HEK293 (cell line): ENCODE measurements around the gene ALPK3.

Source experiments
- CTCF ChIA-PET: fragments of 350-600 bp; formaldehyde crosslinking; extraction: SDS; loops from one replicate; lab custom pipeline; 2021; ENCODE audit warnings: antibody characterized with exemption; lab: Yijun Ruan, JAX
- POLR2A ChIA-PET: fragments of 300-600 bp; formaldehyde crosslinking; extraction: SDS; loops from one replicate; lab custom pipeline; 2020; ENCODE audit warnings: antibody characterized with exemption, inconsistent platforms; lab: Yijun Ruan, JAX
- H3K27ac ChIP-seq: fragments of 200-500 bp; sonication (Bioruptor generic); 2 replicates; pipeline ENCODE4 v1.5.1; 2014; ENCODE audit warnings: low read depth, low read length, control low read depth, inconsistent platforms; ENCODE audit errors: extremely low read depth
- H3K36me3 ChIP-seq, 2 experiments: fragments of 200-500 bp in 1 of 2; sonication (Bioruptor generic) in 1 of 2; 1 replicate in 1 of 2; 2 replicates in 1 of 2; pipeline ENCODE4 v1.5.1; 2014 to 2017; ENCODE audit warnings: inconsistent platforms in 2 of 2, low read length in 2 of 2; ENCODE audit not compliant: control insufficient read depth in 2 of 2, insufficient read depth in 1 of 2
- H3K4me1 ChIP-seq: fragments of 200-500 bp; sonication (Bioruptor generic); 2 replicates; pipeline ENCODE4 v1.5.1; 2014; ENCODE audit warnings: mild to moderate bottlenecking, low read length, inconsistent platforms; ENCODE audit not compliant: control insufficient read depth, insufficient read depth
- H3K4me3 ChIP-seq: 2 replicates; pipeline ENCODE4 v1.5.1; 2011; ENCODE audit warnings: low read depth, mild to moderate bottlenecking, control low read depth, low read length, moderate library complexity
- H3K9me3 ChIP-seq: fragments of 200-500 bp; sonication (Bioruptor generic); 2 replicates; pipeline ENCODE4 v1.5.1; 2014; ENCODE audit warnings: low read depth, low read length, inconsistent platforms; ENCODE audit not compliant: control insufficient read depth, insufficient read depth
- EGR2 ChIP-seq: fragments of 450-650 bp; formaldehyde crosslinking; IDR thresholded peaks from 2 replicates; pipeline ENCODE4 v1.5.1; 2016; ENCODE audit warnings: low read depth, missing biosample characterization, missing genetic modification characterization
- GLIS2 ChIP-seq: fragments of 450-650 bp; formaldehyde crosslinking; IDR thresholded peaks from 2 replicates; pipeline ENCODE4 v1.5.1; 2016; ENCODE audit warnings: missing biosample characterization, missing genetic modification characterization
- HIC1 ChIP-seq: fragments of 450-650 bp; formaldehyde crosslinking; IDR thresholded peaks from 2 replicates; pipeline ENCODE4 v1.5.1; 2016; ENCODE audit warnings: missing biosample characterization, missing genetic modification characterization
- HOXC10 ChIP-seq: sonication (generic); formaldehyde crosslinking; IDR thresholded peaks from 2 replicates; pipeline ENCODE4 v1.8.1; 2023; ENCODE audit warnings: mild to moderate bottlenecking, missing genetic modification reagents
- IKZF3 ChIP-seq: fragments of 450-650 bp; IDR thresholded peaks from 2 replicates; pipeline ENCODE4 v1.5.0; 2018; ENCODE audit warnings: missing biosample characterization, mild to moderate bottlenecking, missing genetic modification characterization, moderate library complexity
- MZF1 ChIP-seq: fragments of 450-650 bp; formaldehyde crosslinking; IDR thresholded peaks from 2 replicates; pipeline ENCODE4 v1.5.1; 2017; ENCODE audit warnings: missing biosample characterization, missing genetic modification characterization, borderline replicate concordance
- OSR2 ChIP-seq: fragments of 450-650 bp; formaldehyde crosslinking; IDR thresholded peaks from 2 replicates; pipeline ENCODE4 v1.5.1; 2016; ENCODE audit warnings: missing biosample characterization, missing genetic modification characterization
- YY2 ChIP-seq: fragments of 450-650 bp; formaldehyde crosslinking; IDR thresholded peaks from 2 replicates; pipeline ENCODE4 v1.5.1; 2016; ENCODE audit warnings: missing biosample characterization, missing genetic modification characterization
- ZBTB17 ChIP-seq: fragments of 450-650 bp; formaldehyde crosslinking; IDR thresholded peaks from 2 replicates; pipeline ENCODE4 v1.5.1; 2016; ENCODE audit warnings: missing biosample characterization, missing genetic modification characterization
- ZBTB21 ChIP-seq: fragments of 450-650 bp; formaldehyde crosslinking; IDR thresholded peaks from 2 replicates; pipeline ENCODE4 v1.5.1; 2017; ENCODE audit warnings: missing biosample characterization, missing genetic modification characterization
- ZBTB26 ChIP-seq: fragments of 450-650 bp; formaldehyde crosslinking; optimal IDR thresholded peaks from 2 replicates; pipeline ENCODE3; 2016; ENCODE audit warnings: missing biosample characterization, mild to moderate bottlenecking, missing genetic modification characterization
- ZBTB48 ChIP-seq: fragments of 450-650 bp; formaldehyde crosslinking; IDR thresholded peaks from 2 replicates; pipeline ENCODE4 v1.5.1; 2016; ENCODE audit warnings: missing biosample characterization, missing genetic modification characterization
- ZFHX2 ChIP-seq: fragments of 450-650 bp; formaldehyde crosslinking; conservative IDR thresholded peaks from 2 replicates; pipeline ENCODE4 v1.5.1; 2016; ENCODE audit warnings: missing biosample characterization, missing genetic modification characterization
- ZIC2 ChIP-seq: fragments of 450-650 bp; formaldehyde crosslinking; IDR thresholded peaks from 2 replicates; pipeline ENCODE4 v1.5.1; 2016; ENCODE audit warnings: missing biosample characterization, missing genetic modification characterization
- ZNF133 ChIP-seq: fragments of 450-650 bp; formaldehyde crosslinking; IDR thresholded peaks from 2 replicates; pipeline ENCODE4 v1.5.1; 2016; ENCODE audit warnings: missing biosample characterization, missing genetic modification characterization
- ZNF174 ChIP-seq: fragments of 450-650 bp; formaldehyde crosslinking; IDR thresholded peaks from 2 replicates; pipeline ENCODE4 v1.5.0; 2017; ENCODE audit warnings: missing biosample characterization, mild to moderate bottlenecking, missing genetic modification characterization
- ZNF2 ChIP-seq: fragments of 450-650 bp; formaldehyde crosslinking; IDR thresholded peaks from 2 replicates; pipeline ENCODE4 v1.5.1; 2016; ENCODE audit warnings: missing biosample characterization, missing genetic modification characterization
- ZNF211 ChIP-seq: fragments of 450-650 bp; formaldehyde crosslinking; IDR thresholded peaks from 2 replicates; pipeline ENCODE4 v1.5.1; 2016; ENCODE audit warnings: low read depth, missing biosample characterization, missing genetic modification characterization
- ZNF239 ChIP-seq: fragments of 450-650 bp; formaldehyde crosslinking; IDR thresholded peaks from 2 replicates; pipeline ENCODE4 v1.5.1; 2016; ENCODE audit warnings: missing biosample characterization, missing genetic modification characterization
- ZNF266 ChIP-seq: fragments of 450-650 bp; formaldehyde crosslinking; IDR thresholded peaks from 2 replicates; pipeline ENCODE4 v1.5.1; 2016; ENCODE audit warnings: missing biosample characterization, missing genetic modification characterization, low read depth
- ZNF354C ChIP-seq: fragments of 450-650 bp; formaldehyde crosslinking; IDR thresholded peaks from 2 replicates; pipeline ENCODE4 v1.5.1; 2016; ENCODE audit warnings: missing biosample characterization, missing genetic modification characterization, low read depth, borderline replicate concordance
- ZNF362 ChIP-seq: fragments of 450-650 bp; formaldehyde crosslinking; IDR thresholded peaks from 2 replicates; pipeline ENCODE4 v1.5.1; 2016; ENCODE audit warnings: missing biosample characterization, missing genetic modification characterization
- ZNF433 ChIP-seq: fragments of 450-650 bp; formaldehyde crosslinking; IDR thresholded peaks from 2 replicates; pipeline ENCODE4 v1.5.1; 2016; ENCODE audit warnings: missing biosample characterization, missing genetic modification characterization, low read depth
- ZNF510 ChIP-seq: fragments of 450-650 bp; formaldehyde crosslinking; IDR thresholded peaks from 2 replicates; pipeline ENCODE4 v1.5.1; 2018; ENCODE audit warnings: mild to moderate bottlenecking, missing genetic modification characterization, missing biosample characterization; ENCODE audit not compliant: insufficient replicate concordance
- ZNF529 ChIP-seq: fragments of 450-650 bp; formaldehyde crosslinking; IDR thresholded peaks from 2 replicates; pipeline ENCODE4 v1.5.1; 2017; ENCODE audit warnings: missing genetic modification characterization, missing biosample characterization; ENCODE audit not compliant: insufficient replicate concordance
- ZNF560 ChIP-seq: fragments of 450-650 bp; formaldehyde crosslinking; IDR thresholded peaks from 2 replicates; pipeline ENCODE4 v1.5.1; 2017; ENCODE audit warnings: missing biosample characterization, missing genetic modification characterization, borderline replicate concordance
- ZNF747 ChIP-seq: fragments of 450-650 bp; formaldehyde crosslinking; IDR thresholded peaks from 2 replicates; pipeline ENCODE4 v1.5.1; 2016; ENCODE audit warnings: missing biosample characterization, missing genetic modification characterization
- ZNF777 ChIP-seq: fragments of 450-650 bp; formaldehyde crosslinking; IDR thresholded peaks from 2 replicates; pipeline ENCODE4 v1.5.1; 2017; ENCODE audit warnings: missing biosample characterization, missing genetic modification characterization, borderline replicate concordance
- ZSCAN30 ChIP-seq: fragments of 450-650 bp; IDR thresholded peaks from 2 replicates; pipeline ENCODE4 v1.5.1; 2018; ENCODE audit warnings: missing biosample characterization, mild to moderate bottlenecking, missing genetic modification characterization, moderate library complexity

The ALPK3 gene

GRCh38 chr15:84839714-84840113, 22.6 kb downstream of the ALPK3 start:
- Histone ChIP-seq H3K36me3 (no peaks in the 10 kb centered on the region), H3K4me3 (no peak overlapping the region), H3K4me1 (no peaks in the 10 kb centered on the region), H3K27ac (no peak overlapping the region), H3K9me3 (no peaks in the 10 kb centered on the region)
- ChIA-PET POLR2A (no interaction called here), CTCF (interaction anchor here (4.1 kb wide), 1 partner anchor 89 kb away, joined by 16 read pairs; no protein-coding TSS in a partner anchor)
- no peak for TF ChIP-seq ZNF510 (tag by site-specific recombination)
- TF ChIP-seq ZIC2, result no peak
- TF ChIP-seq ZBTB26 (tag by site-specific recombination), result no peak
- TF ChIP-seq ZSCAN30 (tag by site-specific recombination), result no peak
- no peak for TF ChIP-seq ZNF266 (tag by site-specific recombination)
- no peak for TF ChIP-seq ZNF529 (tag by site-specific recombination)
- TF ChIP-seq ZNF211 (tag by site-specific recombination), result no peak
- no peak for TF ChIP-seq ZNF433 (tag by site-specific recombination)
- no peak for TF ChIP-seq MZF1
- TF ChIP-seq ZBTB17 (tag by site-specific recombination), result no peak
- TF ChIP-seq ZNF354C, result no peak
- TF ChIP-seq OSR2 (tag by site-specific recombination), result no peak

GRCh38 chr15:84840255-84840654, 23.1 kb downstream of the ALPK3 start:
- no peak overlapping the region for H3K27ac ChIP-seq
- ChIA-PET CTCF (interaction anchor here (0.5 to 1.4 kb wide), 2 partner anchors 88 to 253 kb away, joined by 3 read pairs; no protein-coding TSS in a partner anchor), POLR2A (interaction anchor here (0.5 kb wide), 1 partner anchor 97 kb away, joined by 3 read pairs; no protein-coding TSS in a partner anchor)
- no peak overlapping the region for H3K4me3 ChIP-seq
- no peaks in the 10 kb centered on the region for H3K36me3 ChIP-seq
- no peaks in the 10 kb centered on the region for H3K9me3 ChIP-seq
- H3K4me1 ChIP-seq, result no peaks in the 10 kb centered on the region
- TF ChIP-seq ZNF174 (tag by site-specific recombination) (no peak), HOXC10 (CRISPR knock-in tag) (no peak), ZBTB48 (tag by site-specific recombination) (no peak), ZNF239 (tag by site-specific recombination) (no peak)

GRCh38 chr15:84840741-84841429, 23.7 kb downstream of the ALPK3 start:
- ChIA-PET POLR2A (no interaction called here), CTCF (interaction anchor here (0.6 to 1.4 kb wide), 4 partner anchors 11 to 87 kb away, joined by 3 read pairs; no protein-coding TSS in a partner anchor)
- H3K36me3 ChIP-seq, result no peaks in the 10 kb centered on the region
- no peak for TF ChIP-seq ZNF2 (tag by site-specific recombination)
- peak; percentile 27; the same call in 1 of the 2 replicates for TF ChIP-seq ZIC2
- no peak for TF ChIP-seq IKZF3
- TF ChIP-seq YY2 (tag by site-specific recombination), result no peak
- TF ChIP-seq ZNF560 (tag by site-specific recombination), result no peak
- TF ChIP-seq ZNF133, result no peak
- TF ChIP-seq EGR2 (tag by site-specific recombination), result peak; percentile 19; the same call in 1 of the 2 replicates
- TF ChIP-seq ZBTB21 (tag by site-specific recombination), result 0 out of 2 replicates have a peak, but pooled peaks have one; percentile 26
- TF ChIP-seq ZFHX2 (tag by site-specific recombination), result peak; percentile 55
- no peak for TF ChIP-seq ZNF777 (tag by site-specific recombination)
- TF ChIP-seq HIC1 (tag by site-specific recombination), result peak; percentile 16; the same call in 1 of the 2 replicates
- TF ChIP-seq GLIS2 (tag by site-specific recombination), result peak; percentile 44; the same call in 1 of the 2 replicates
- TF ChIP-seq ZNF362, result no peak
- no peak for TF ChIP-seq ZNF747 (tag by site-specific recombination)

More at GRCh38 chr15:84840741-84841429, 23.7 kb downstream of the ALPK3 start:
- H3K4me3 ChIP-seq, result no peak overlapping the region
- H3K27ac ChIP-seq, result no peak overlapping the region
- peaks cover under 1% of the 10 kb centered on the region; the same call in 1 of the 2 replicates for H3K9me3 ChIP-seq
- H3K4me1 ChIP-seq, result no peaks in the 10 kb centered on the region
